Endothelial cell of umbilical vein (primary cell): ENCODE measurements around the gene POLE. TPM values are rescaled to one million over a fixed set of nuclear protein-coding genes. Genes with fewer than 3 reads are reported as not detected.

Experiments used
- BruUV-seq: library from RNA; stranded (reverse); fragments of 400-500 nt; replicated peaks from 2 replicates; lab custom pipeline; 2021; lab: Mats Ljungman, UMichigan
- CTCF ChIA-PET: fragments of 300-600, 350-600 bp; sonication (Branson Sonifier 250); formaldehyde crosslinking; loops from one replicate; lab custom pipeline; 2021; ENCODE audit warnings: antibody characterized with exemption, inconsistent platforms; lab: Charles Lee
- POLR2A ChIA-PET: fragments of 300-600, 350-600 bp; sonication (Branson Sonifier 250); formaldehyde crosslinking; loops from one replicate; lab custom pipeline; 2021; ENCODE audit warnings: antibody characterized with exemption, inconsistent platforms; lab: Charles Lee
- DNase-seq: peaks from one replicate; pipeline ENCODE4 v3.0.0-alpha.2; 2011; ENCODE audit warnings: low read depth, low spot score
- FAIRE-seq: peaks from 2 replicates; lab custom pipeline; 2011; peaks lifted over from hg19 to GRCh38; lab: Jason Lieb, UNC
- H2AFZ ChIP-seq: 2 replicates; pipeline ENCODE4 v1.6.0; 2012; ENCODE audit warnings: low read depth, low read length, control low read depth, inconsistent platforms
- H3K27ac ChIP-seq: 2 replicates; pipeline ENCODE4 v1.5.1; 2011; ENCODE audit warnings: low read depth, mild to moderate bottlenecking, control low read depth, low read length, moderate library complexity; ENCODE audit not compliant: insufficient read depth
- H3K27me3 ChIP-seq, 2 experiments: 2 replicates each; pipeline versions ENCODE4 v1.6.0 to v1.6.1; 2011; ENCODE audit warnings: low read length in 2 of 2, mixed read lengths in 1 of 2; ENCODE audit not compliant: control insufficient read depth in 2 of 2, insufficient read depth in 2 of 2
- H3K36me3 ChIP-seq, 2 experiments: 2 replicates in 1 of 2; 3 replicates in 1 of 2; pipeline ENCODE4 v1.5.1; 2011; ENCODE audit warnings: low read length in 2 of 2, mild to moderate bottlenecking in 1 of 2, moderate library complexity in 1 of 2; ENCODE audit not compliant: control insufficient read depth in 2 of 2, insufficient read depth in 2 of 2; ENCODE audit errors: extremely low read depth in 1 of 2
- H3K4me1 ChIP-seq: 3 replicates; pipeline ENCODE4 v1.5.1; 2011; ENCODE audit warnings: mild to moderate bottlenecking, low read length; ENCODE audit not compliant: control insufficient read depth, insufficient read depth; ENCODE audit errors: extremely low read depth
- H3K4me2 ChIP-seq: 2 replicates; pipeline ENCODE4 v1.6.1; 2011; ENCODE audit warnings: low read length, control low read depth, mixed read lengths; ENCODE audit not compliant: insufficient read depth
- H3K4me3 ChIP-seq, 3 experiments: fragments of 200-600 bp in 1 of 3; sonication (generic), shearing (Covaris generic) in 1 of 3; replicated peaks in 1 of 3; 2 replicates each; pipeline ENCODE4 v1.5.1; 2011 to 2016; ENCODE audit warnings: control low read depth in 3 of 3, low read length in 3 of 3, mild to moderate bottlenecking in 2 of 3, inconsistent platforms in 1 of 3, low read depth in 1 of 3, moderate library complexity in 1 of 3; ENCODE audit not compliant: insufficient read depth in 1 of 3
- H3K79me2 ChIP-seq: 2 replicates; pipeline ENCODE4 v1.6.0; 2012; ENCODE audit warnings: low read length, inconsistent platforms; ENCODE audit not compliant: control insufficient read depth, insufficient read depth
- H3K9ac ChIP-seq: replicated peaks from 2 replicates; pipeline ENCODE3; 2011; ENCODE audit warnings: low read length, control low read depth; ENCODE audit not compliant: insufficient read depth; ENCODE audit errors: extremely low read depth
- H3K9me1 ChIP-seq: replicated peaks from 3 replicates; pipeline ENCODE4 v1.6.0; 2011; ENCODE audit warnings: mild to moderate bottlenecking, low read length; ENCODE audit not compliant: control insufficient read depth, insufficient read depth; ENCODE audit errors: extremely low read depth
- H3K9me3 ChIP-seq: replicated peaks from 2 replicates; pipeline ENCODE4 v1.5.1; 2012; ENCODE audit warnings: low read length, inconsistent platforms; ENCODE audit not compliant: control insufficient read depth, insufficient read depth
- H4K20me1 ChIP-seq: replicated peaks from 2 replicates; pipeline ENCODE3; 2011; ENCODE audit warnings: mild to moderate bottlenecking, low read length; ENCODE audit not compliant: control insufficient read depth, insufficient read depth; ENCODE audit errors: extremely low read depth
- EZH2 ChIP-seq: IDR thresholded peaks from 2 replicates; pipeline ENCODE4 v1.6.1; 2012; ENCODE audit warnings: borderline replicate concordance, low read depth, mild to moderate bottlenecking, moderate library complexity, low read length, inconsistent platforms; ENCODE audit not compliant: severe bottlenecking
- FOS ChIP-seq: IDR thresholded peaks from 2 replicates; pipeline ENCODE4 v1.6.1; 2011; ENCODE audit warnings: mild to moderate bottlenecking, low read length, moderate library complexity, borderline replicate concordance; ENCODE audit not compliant: insufficient read depth
- GATA2 ChIP-seq: IDR thresholded peaks from 2 replicates; pipeline ENCODE4 v1.7.0; 2011; ENCODE audit warnings: low read depth, mild to moderate bottlenecking, moderate library complexity, mixed read lengths, low read length; ENCODE audit not compliant: insufficient read length, insufficient read depth
- JUN ChIP-seq: IDR thresholded peaks from 2 replicates; pipeline ENCODE4 v1.6.1; 2011; ENCODE audit warnings: borderline replicate concordance, low read depth; ENCODE audit not compliant: insufficient read length, insufficient read depth
- MYC ChIP-seq: IDR thresholded peaks from one replicate; pipeline ENCODE4 v1.6.1; 2011; ENCODE audit warnings: mild to moderate bottlenecking, low read depth, low read length
- POLR2A ChIP-seq: IDR thresholded peaks from 2 replicates; pipeline ENCODE4 v1.6.1; 2012; ENCODE audit warnings: low read depth, mild to moderate bottlenecking, control low read depth, low read length
- POLR2AphosphoS5 ChIP-seq: IDR thresholded peaks from 2 replicates; pipeline ENCODE4 v1.6.1; 2012; ENCODE audit warnings: low read depth, mild to moderate bottlenecking, control low read depth, low read length, moderate library complexity; ENCODE audit not compliant: insufficient read depth
- dilution Hi-C: fragments of 300-500 bp; cut with MboI; formaldehyde crosslinking; loops from one replicate; pipeline ENCODE4 v1.15.0; 2019; ENCODE audit warnings: low sequenced_read_pairs; ENCODE audit not compliant: extremely low pct_ligation_motif_present
- intact Hi-C: fragments of 100-400 bp; cut with micrococcal nuclease; formaldehyde crosslinking; loops from one replicate; pipeline ENCODE4 v1.10.0; 2022
- polyA plus RNA-seq, 4 experiments: library from polyadenylated mRNA; depleted of rRNA in 3 of 4; stranded (reverse) in 3 of 4; unstranded in 1 of 4; fragments of >200 nt; gene quantifications; 2 replicates each; pipeline versions ENCODE4 v1.2.1 to v1.2.3, GENCODE V29; 2011 to 2012; ENCODE audit warnings: missing spikeins in 1 of 4
- total RNA-seq: library from RNA; stranded (reverse); gene quantifications from 2 replicates; pipeline ENCODE4 v1.2.3, GENCODE V29; 2021
- TF ChIP-seq, protein P1 (sequence below), 2 donors: IDR thresholded peaks; 1 replicate in 1 of 2; 2 replicates in 1 of 2; pipeline ENCODE4 v1.5.1; 2011; ENCODE audit warnings: low read length in 2 of 2, mild to moderate bottlenecking in 2 of 2, moderate library complexity in 2 of 2, control low read depth in 1 of 2, inconsistent platforms in 1 of 2, low read depth in 1 of 2; ENCODE audit not compliant: insufficient read depth in 1 of 2; ENCODE audit errors: extremely low read depth in 1 of 2
- TF ChIP-seq, protein P2 (sequence below): IDR thresholded peaks from 2 replicates; pipeline ENCODE4 v1.6.1; 2011; ENCODE audit not compliant: insufficient read depth, insufficient read length

The POLE gene
- total and polyA plus RNA-seq, 2 donors (not counting 3 experiments of a cell fraction or from before 2014, with no cell fraction given): 22.9 to 82.7 TPM

DNA sequence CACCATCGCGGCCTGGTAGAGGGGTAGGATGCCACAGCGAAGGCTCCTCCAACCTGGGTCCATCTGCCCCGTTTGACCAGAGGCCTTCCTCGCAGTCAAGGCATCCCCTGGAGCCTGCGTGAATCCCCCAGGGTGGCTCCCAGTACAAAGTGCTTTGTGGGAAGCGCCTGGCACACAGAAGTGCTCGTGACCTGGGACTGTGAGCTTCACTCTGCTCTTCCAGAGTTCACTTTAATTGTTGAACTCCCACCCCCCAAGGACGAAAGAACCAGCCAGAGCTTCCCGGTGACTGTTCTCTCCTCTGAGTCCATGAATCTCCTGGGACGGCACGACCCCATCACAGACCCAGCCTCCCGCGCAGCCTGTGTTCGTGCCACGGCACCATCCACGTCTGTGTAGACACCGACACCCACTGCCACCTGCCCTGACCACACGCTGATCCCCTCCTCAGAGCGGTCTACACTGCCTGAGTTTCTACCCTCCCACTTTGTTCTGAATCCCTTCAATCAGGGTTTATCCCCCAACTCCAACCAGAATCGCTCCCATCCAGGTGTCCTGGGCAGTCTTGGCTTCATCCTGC is 52.6 kb downstream of the POLE start:
- TF ChIP-seq POLR2A (no peak), GATA2 (no peak), MYC (no peak), FOS (no peak), JUN (no peak), POLR2AphosphoS5 (no peak), EZH2 (no peak)
- TF ChIP-seq, protein P1, sequence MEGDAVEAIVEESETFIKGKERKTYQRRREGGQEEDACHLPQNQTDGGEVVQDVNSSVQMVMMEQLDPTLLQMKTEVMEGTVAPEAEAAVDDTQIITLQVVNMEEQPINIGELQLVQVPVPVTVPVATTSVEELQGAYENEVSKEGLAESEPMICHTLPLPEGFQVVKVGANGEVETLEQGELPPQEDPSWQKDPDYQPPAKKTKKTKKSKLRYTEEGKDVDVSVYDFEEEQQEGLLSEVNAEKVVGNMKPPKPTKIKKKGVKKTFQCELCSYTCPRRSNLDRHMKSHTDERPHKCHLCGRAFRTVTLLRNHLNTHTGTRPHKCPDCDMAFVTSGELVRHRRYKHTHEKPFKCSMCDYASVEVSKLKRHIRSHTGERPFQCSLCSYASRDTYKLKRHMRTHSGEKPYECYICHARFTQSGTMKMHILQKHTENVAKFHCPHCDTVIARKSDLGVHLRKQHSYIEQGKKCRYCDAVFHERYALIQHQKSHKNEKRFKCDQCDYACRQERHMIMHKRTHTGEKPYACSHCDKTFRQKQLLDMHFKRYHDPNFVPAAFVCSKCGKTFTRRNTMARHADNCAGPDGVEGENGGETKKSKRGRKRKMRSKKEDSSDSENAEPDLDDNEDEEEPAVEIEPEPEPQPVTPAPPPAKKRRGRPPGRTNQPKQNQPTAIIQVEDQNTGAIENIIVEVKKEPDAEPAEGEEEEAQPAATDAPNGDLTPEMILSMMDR (IDR thresholded peaks at IDR 0.05; ENCODE audit: extremely low read depth in 1 of 2, insufficient read depth in 1 of 2, low read depth in 1 of 2, low read length in 2 of 2): no peak
- TF ChIP-seq, protein P2, sequence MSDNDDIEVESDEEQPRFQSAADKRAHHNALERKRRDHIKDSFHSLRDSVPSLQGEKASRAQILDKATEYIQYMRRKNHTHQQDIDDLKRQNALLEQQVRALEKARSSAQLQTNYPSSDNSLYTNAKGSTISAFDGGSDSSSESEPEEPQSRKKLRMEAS: no peak
- FAIRE-seq: no peak
- no peaks in the 10 kb centered on the region for H4K20me1 ChIP-seq
- no peak for DNase-seq
- H3K36me3 ChIP-seq: peaks cover 2 to 15% of the 10 kb centered on the region in 2 experiments
- no peaks in the 10 kb centered on the region for H3K4me1 ChIP-seq
- dilution Hi-C loops (no loop called here), intact Hi-C loops (no loop called here)
- no peaks in the 10 kb centered on the region for H3K9me3 ChIP-seq
- H3K9ac ChIP-seq: no peak overlapping the region
- H3K27me3 ChIP-seq: no peaks in the 10 kb centered on the region
- no peaks in the 10 kb centered on the region for H3K9me1 ChIP-seq
- H3K79me2 ChIP-seq: no peaks in the 10 kb centered on the region
- BruUV-seq: no TSS peak
- ChIA-PET POLR2A (no interaction called here), CTCF (no interaction called here)
- H2AFZ ChIP-seq: no peak overlapping the region
- H3K4me2 ChIP-seq: no peak overlapping the region
- H3K27ac ChIP-seq: no peak overlapping the region
- H3K4me3 ChIP-seq: no peak overlapping the region
